IPS-15b (cell line): ENCODE measurements around the gene ETS1.

Source experiments
- H3K27me3 ChIP-seq: one replicate; pipeline ENCODE4 v1.6.1; 2013; ENCODE audit warnings: low read length; ENCODE audit not compliant: control insufficient read depth, insufficient read depth
- H3K36me3 ChIP-seq: one replicate; pipeline ENCODE4 v1.6.1; 2013; ENCODE audit warnings: low read length; ENCODE audit not compliant: control insufficient read depth, insufficient read depth
- H3K4me1 ChIP-seq: one replicate; pipeline ENCODE4 v1.6.1; 2013; ENCODE audit warnings: mild to moderate bottlenecking, low read length; ENCODE audit not compliant: control insufficient read depth, insufficient read depth
- H3K4me3 ChIP-seq: one replicate; pipeline ENCODE4 v1.5.1; 2013; ENCODE audit warnings: low read depth, low read length
- H3K9ac ChIP-seq: one replicate; pipeline ENCODE4 v1.6.1; 2013; ENCODE audit warnings: low read depth, mild to moderate bottlenecking, low read length
- H3K9me3 ChIP-seq: one replicate; pipeline ENCODE4 v1.6.1; 2013; ENCODE audit warnings: mild to moderate bottlenecking, low read length; ENCODE audit not compliant: control insufficient read depth, insufficient read depth

Gene ETS1

GRCh38 chr11:128497776-128498095, 89.6 kb downstream of the ETS1 start:
- no peaks in the 10 kb centered on the region for H3K4me1 ChIP-seq
- no peaks in the 10 kb centered on the region for H3K36me3 ChIP-seq
- no peak overlapping the region for H3K9ac ChIP-seq
- no peaks in the 10 kb centered on the region for H3K9me3 ChIP-seq
- H3K4me3 ChIP-seq = no peak overlapping the region
- no peaks in the 10 kb centered on the region for H3K27me3 ChIP-seq

DNA sequence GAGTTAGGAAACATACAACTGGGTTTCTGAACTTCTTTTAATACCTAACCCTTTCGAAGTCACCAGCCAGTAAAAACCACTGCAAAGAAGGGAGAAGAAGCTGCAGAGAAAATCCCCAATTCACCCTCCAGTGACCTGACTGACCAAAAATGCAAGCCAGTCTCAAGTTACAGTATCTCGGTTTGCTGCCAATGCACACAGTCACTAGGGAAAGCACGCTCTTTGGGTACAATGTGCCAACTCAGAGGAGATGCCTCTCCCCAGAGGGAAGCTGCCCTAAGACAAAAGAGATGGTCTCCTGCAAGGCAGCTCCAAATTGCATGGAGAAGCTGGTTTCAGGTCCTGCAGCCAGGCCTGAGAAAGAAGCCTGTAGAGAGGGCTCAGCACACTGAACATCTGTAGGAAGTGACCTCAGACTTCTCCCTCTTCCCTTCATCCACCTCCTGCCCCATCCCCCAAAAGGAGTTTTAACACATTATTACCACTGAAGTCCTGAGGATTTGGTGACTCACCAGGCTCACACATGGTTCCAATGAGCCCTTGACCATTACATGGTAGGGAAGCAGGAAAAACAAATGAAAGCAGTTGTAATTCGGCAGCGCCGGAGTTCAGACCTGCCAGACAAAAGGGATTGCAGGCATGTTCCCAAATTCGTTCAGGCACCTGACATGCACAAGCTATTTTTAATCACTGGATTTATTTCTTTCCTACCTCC, 90.1 kb downstream of the ETS1 start:
- no peaks in the 10 kb centered on the region for H3K27me3 ChIP-seq
- H3K36me3 ChIP-seq = no peaks in the 10 kb centered on the region
- no peak overlapping the region for H3K9ac ChIP-seq
- H3K4me3 ChIP-seq = no peak overlapping the region
- H3K4me1 ChIP-seq = no peaks in the 10 kb centered on the region
- H3K9me3 ChIP-seq = no peaks in the 10 kb centered on the region

DNA sequence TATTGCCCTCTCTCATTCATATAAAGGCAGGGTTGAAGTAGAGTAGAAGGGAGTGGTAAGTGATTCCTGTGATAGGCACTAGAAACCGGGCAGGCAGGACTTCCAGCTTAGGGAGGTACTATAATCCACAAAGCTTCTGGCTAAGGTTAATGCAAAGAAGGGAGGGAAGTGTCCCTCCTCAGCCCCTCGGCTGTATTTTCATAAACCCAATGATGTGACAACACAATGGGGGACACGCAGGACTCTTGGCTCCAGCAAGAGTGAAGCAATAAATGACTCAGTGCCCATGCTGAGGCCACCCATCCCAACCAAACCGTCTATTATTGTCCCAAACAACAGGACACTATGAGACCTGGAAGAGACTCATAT, 90.7 kb downstream of the ETS1 start:
- Histone ChIP-seq H3K9ac (no peak overlapping the region), H3K27me3 (no peaks in the 10 kb centered on the region), H3K9me3 (no peaks in the 10 kb centered on the region), H3K4me1 (no peaks in the 10 kb centered on the region), H3K36me3 (no peaks in the 10 kb centered on the region), H3K4me3 (no peak overlapping the region)

DNA sequence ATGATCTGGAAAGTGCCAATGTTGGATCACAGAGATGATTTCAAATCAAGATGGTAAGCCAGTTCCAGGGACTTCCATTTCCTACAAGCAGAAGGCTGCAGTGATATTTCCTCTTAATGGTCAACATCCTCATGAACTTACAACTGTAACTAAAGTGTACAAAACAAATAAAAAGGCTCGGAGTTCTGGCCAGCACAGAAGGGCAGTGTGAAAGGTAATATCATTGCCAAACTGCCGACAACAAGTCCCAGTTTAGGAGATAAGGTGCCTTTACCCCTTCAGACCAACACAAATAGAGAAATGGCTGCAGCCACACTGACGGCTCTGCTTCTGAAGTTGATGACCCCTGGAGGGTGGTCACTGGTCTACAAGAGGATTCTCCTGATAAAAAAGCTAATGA, 91.1 kb downstream of the ETS1 start:
- H3K27me3 ChIP-seq = no peaks in the 10 kb centered on the region
- H3K9ac ChIP-seq = no peak overlapping the region
- H3K4me1 ChIP-seq = no peaks in the 10 kb centered on the region
- H3K4me3 ChIP-seq = no peak overlapping the region
- H3K36me3 ChIP-seq = no peaks in the 10 kb centered on the region
- H3K9me3 ChIP-seq = no peaks in the 10 kb centered on the region

DNA sequence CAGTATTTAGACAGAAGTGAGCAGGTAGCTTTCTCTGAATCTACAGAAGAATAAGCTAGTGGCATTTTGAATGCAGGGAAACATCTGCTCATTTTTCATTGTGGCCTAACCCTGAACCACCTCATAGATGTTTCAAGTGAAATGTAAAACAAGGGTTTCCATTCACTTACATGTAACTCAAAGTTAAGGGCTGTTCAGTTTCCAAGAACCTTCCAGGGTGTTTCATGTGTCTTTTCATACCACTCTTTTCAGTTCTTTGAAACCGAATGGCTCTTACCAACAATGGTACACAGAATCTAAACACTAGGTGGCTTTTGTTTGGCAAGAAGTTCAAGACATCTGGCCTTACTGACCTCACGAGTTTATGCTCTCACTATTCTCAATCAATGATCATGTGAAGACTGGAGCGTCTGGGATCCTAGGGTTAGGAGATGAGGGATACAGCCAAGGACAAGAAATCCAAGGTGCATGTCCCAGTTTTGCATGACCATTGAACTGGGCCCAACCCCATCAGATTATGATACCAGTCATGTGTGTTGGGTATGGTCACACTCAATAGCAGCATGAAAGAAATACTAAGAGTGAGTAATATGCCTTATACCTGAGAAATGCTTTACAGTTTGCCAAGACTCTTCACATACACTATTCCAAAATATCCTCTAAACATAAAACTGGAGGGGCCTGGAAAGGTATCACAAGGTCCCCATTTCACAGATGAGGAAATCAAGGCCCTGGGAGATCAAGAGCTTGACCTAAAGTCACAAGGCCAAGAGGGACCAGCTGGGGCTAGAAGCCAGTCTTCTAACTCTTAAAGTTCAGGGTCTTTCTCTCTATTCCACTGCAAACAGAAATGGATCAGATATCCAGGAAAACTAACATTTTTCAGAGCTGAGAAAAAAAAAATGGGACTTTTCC, 92.7 kb downstream of the ETS1 start:
- Histone ChIP-seq H3K4me1 (no peaks in the 10 kb centered on the region), H3K9ac (no peak overlapping the region), H3K9me3 (no peaks in the 10 kb centered on the region), H3K4me3 (no peak overlapping the region), H3K36me3 (no peaks in the 10 kb centered on the region), H3K27me3 (no peaks in the 10 kb centered on the region)

DNA sequence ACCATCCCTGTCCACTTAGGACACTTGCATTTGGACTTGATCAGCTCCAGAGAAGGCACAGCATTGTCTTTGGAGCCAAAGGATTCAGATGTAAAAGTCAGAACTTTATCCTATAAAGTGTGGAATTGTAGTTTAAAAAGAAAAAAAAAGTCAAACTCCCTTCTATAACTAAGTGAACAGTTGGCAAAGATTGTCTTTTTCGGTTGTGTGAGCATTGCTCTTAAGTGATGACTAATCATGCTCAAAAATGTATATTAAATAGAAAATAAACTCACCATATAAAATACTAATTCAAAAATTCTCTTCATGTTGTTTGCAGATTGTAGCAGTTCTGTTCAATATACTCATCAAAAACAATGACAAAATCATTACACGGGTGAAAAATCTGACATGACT, 93.8 kb downstream of the ETS1 start:
- no peaks in the 10 kb centered on the region for H3K9me3 ChIP-seq
- no peaks in the 10 kb centered on the region for H3K4me1 ChIP-seq

GRCh38 chr11:128492903-128493569, 94.3 kb downstream of the ETS1 start:
- no peak overlapping the region for H3K9ac ChIP-seq
- H3K4me1 ChIP-seq = no peaks in the 10 kb centered on the region
- no peaks in the 10 kb centered on the region for H3K36me3 ChIP-seq
- no peaks in the 10 kb centered on the region for H3K27me3 ChIP-seq
- no peak overlapping the region for H3K4me3 ChIP-seq
- no peaks in the 10 kb centered on the region for H3K9me3 ChIP-seq

More for the DNA sequence above, 93.8 kb downstream of the ETS1 start:
- H3K36me3 ChIP-seq = no peaks in the 10 kb centered on the region
- no peak overlapping the region for H3K4me3 ChIP-seq
- H3K27me3 ChIP-seq = no peaks in the 10 kb centered on the region
- no peak overlapping the region for H3K9ac ChIP-seq

DNA sequence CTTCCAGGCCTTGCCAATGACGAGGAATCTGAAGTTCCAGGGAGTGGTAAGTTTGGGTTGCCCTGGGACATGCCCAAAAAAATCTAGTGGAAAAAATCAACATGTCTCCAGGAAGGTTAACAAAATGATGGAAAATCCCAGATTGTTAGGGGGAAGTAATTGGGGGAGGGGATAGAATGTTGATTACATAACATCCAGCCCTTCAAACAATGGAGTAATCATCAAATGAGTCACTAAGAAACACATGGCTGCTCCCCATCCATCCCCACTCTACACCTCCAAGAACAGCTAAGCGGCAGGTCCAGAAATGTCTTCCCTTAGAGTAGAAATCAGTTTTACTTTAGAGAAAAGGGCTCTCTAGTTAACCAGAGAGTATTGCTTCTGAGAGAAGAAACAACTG, 94.9 kb downstream of the ETS1 start:
- Histone ChIP-seq H3K27me3 (no peaks in the 10 kb centered on the region), H3K36me3 (no peaks in the 10 kb centered on the region), H3K4me3 (no peak overlapping the region), H3K9me3 (no peaks in the 10 kb centered on the region), H3K4me1 (no peaks in the 10 kb centered on the region), H3K9ac (no peak overlapping the region)

DNA sequence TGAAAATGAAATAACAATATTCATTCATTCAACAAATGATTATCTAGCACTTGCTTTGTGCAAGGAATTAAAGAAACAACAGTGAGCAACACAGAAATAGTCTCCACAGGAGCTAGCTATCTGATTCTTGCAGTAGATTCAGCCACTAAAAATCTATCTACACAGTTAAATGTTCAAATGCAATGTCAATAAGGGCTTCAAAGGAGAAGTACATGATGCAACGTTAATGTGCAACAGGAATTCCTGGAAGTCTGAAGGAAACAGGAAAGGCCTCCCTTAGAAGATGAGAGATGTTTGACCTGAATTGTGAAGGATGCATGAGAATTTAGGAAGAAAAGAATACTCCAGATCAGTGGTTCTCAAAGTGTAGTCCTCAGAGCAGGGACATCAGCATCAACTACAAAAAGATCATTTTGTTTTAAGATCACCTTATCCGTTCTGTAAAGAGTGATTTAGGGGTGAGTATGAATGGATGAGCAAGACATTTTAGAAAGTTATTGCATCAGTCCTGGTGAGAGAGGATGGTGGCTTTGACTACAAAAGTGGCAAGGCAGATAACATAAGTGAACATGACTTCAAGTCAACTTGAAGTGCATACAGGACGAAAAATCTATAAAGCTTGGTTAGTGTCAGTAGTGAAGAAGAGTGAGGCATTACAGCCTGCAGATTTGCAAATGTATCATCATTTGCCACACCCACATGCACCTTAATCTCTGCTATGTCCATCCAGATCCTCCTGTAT, 96.0 kb downstream of the ETS1 start:
- Histone ChIP-seq H3K36me3 (no peaks in the 10 kb centered on the region), H3K9ac (no peak overlapping the region), H3K4me3 (no peak overlapping the region), H3K27me3 (no peaks in the 10 kb centered on the region), H3K4me1 (no peaks in the 10 kb centered on the region), H3K9me3 (no peaks in the 10 kb centered on the region)

DNA sequence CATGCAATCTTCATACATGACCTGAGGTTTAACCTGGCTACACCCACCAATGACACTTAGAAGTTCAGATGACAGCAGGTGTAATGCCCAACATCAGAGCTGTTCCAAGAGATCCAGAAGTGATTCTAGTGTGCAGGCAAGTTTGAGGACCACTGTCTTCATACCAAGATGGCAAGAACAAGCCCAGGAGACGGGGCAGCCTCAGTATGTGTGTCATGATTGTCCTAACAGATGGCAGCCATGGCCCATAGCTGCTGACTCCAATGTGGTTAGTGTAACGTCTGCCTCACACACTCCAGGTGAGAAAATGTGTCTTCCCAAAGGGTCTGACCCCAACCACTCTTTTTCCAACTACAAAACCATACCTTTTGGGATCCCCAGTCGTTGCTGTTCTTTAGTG, 97.3 kb downstream of the ETS1 start:
- no peaks in the 10 kb centered on the region for H3K9me3 ChIP-seq
- H3K4me3 ChIP-seq = no peak overlapping the region
- no peaks in the 10 kb centered on the region for H3K4me1 ChIP-seq
- no peak overlapping the region for H3K9ac ChIP-seq
- H3K36me3 ChIP-seq = peaks cover 7% of the 10 kb centered on the region
- no peaks in the 10 kb centered on the region for H3K27me3 ChIP-seq

GRCh38 chr11:128488471-128488870, 98.9 kb downstream of the ETS1 start:
- peaks cover 7% of the 10 kb centered on the region for H3K36me3 ChIP-seq
- H3K4me1 ChIP-seq = no peaks in the 10 kb centered on the region
- no peaks in the 10 kb centered on the region for H3K9me3 ChIP-seq
- no peaks in the 10 kb centered on the region for H3K27me3 ChIP-seq
- no peak overlapping the region for H3K9ac ChIP-seq
- H3K4me3 ChIP-seq = no peak overlapping the region
